Cardiac fibroblast (primary cell): ENCODE results near the gene RAB5IF.

ENCODE experiments used
- DNase-seq, 2 donors: peaks; one replicate each; pipeline versions ENCODE4 v3.0.0 to v3.0.0-alpha.2; 2010; ENCODE audit warnings: low read depth in 2 of 2
- H3K4me3 ChIP-seq, 2 donors: replicated peaks in 1 of 2; 1 replicate in 1 of 2; 2 replicates in 1 of 2; pipeline ENCODE4 v1.5.1; 2011; ENCODE audit warnings: low read depth in 2 of 2, low read length in 2 of 2, mild to moderate bottlenecking in 2 of 2, moderate library complexity in 1 of 2
- CTCF ChIP-seq: IDR thresholded peaks from one replicate; pipeline ENCODE4 v1.5.1; 2011; ENCODE audit warnings: low read depth, mild to moderate bottlenecking, low read length, inconsistent platforms

The RAB5IF gene

GRCh38 chr20:36642136-36642535 is 36.6 kb downstream of the RAB5IF start:
- TF ChIP-seq CTCF, result no peak
- no peak for DNase-seq
- H3K4me3 ChIP-seq, result no peak overlapping the region

GRCh38 chr20:36644032-36644705 is 38.6 kb downstream of the RAB5IF start:
- no peak for DNase-seq
- H3K4me3 ChIP-seq, result no peak overlapping the region
- TF ChIP-seq CTCF, result no peak

- no peak for DNase-seq
- H3K4me3 ChIP-seq, result no peak overlapping the region
- no peak for TF ChIP-seq CTCF
These were observed 39.1 kb downstream of the RAB5IF start for GRCh38 chr20:36644706-36645095.

- H3K4me3 ChIP-seq, result no peak overlapping the region
- DNase-seq, result no peak
- no peak for TF ChIP-seq CTCF
These were observed 39.8 kb downstream of the RAB5IF start for GRCh38 chr20:36645353-36645752.

GRCh38 chr20:36645998-36646397 is 40.4 kb downstream of the RAB5IF start, which contains the start of gene SLA2:
TSS of gene SLA2 (minus strand) at chr20:36646196. CDS start at chr20:36641335, 4,861 bp downstream.
- no peak within 1 kb of the TSS for H3K4me3 ChIP-seq
- DNase-seq, result no peak
- TF ChIP-seq CTCF, result no peak

GRCh38 chr20:36646678-36647077 is 41.1 kb downstream of the RAB5IF start:
- no peak overlapping the region for H3K4me3 ChIP-seq
- no peak for DNase-seq
- TF ChIP-seq CTCF, result no peak
